ENCODE measurements around the gene MAN2A1.
"Not testable (repeated sequence)": the region's sequence is repeated elsewhere in the genome, so short reads cannot be mapped to it uniquely, and the experiment has no call there.

MAN2A1 gene

DNA sequence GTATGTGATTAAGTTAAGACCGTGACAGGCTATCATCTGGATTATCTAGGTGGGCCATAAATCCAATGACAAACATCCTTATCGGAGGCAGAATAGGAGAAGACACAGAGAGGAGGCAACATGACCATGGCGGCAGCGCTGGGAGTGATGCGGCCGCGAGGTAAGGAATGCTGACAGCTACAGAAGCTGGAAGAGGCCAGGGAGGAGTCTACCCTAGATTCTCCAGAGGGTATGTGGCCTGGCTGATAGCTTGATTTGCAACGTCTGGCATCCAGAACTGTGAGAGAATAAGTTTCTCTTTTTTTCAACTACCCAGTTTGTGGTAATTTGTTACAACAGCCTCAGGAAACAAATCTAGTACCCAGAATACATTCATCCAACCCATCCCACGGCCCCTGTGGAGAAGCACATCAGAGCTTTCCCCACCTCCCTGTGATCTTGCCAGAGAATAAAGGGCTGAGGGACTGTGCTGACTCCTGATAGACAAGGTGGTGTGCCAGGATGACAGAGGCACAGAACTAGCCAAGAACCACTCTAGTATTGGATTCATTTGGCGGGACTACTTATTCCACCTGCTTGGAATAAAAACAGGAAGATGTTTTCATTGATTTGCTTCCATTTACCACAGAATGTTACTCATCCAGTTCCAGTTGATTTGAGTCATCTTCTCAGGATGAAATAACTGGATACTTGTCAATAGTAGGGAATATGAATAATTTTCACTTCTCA, 187.4 kb downstream of the MAN2A1 start:
- no peak for DNase-seq

DNA sequence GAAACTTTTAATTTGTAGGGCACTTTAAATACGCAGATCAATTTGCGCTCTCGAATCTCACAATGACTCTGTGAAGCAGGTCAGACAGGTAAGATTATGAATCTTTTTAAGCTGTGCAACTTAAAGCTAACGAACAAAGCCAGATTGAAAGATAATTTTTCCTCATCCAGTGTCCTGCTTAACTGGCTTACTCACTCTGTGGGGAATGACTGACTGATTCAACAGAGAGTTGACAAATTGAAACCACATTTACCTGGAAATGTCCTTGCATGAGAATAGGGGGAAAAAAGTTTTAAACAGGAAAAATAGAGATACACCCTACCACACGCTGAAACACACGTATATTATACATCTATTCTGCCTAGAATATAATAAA, 187.9 kb downstream of the MAN2A1 start:
- DNase-seq = no peak

DNA sequence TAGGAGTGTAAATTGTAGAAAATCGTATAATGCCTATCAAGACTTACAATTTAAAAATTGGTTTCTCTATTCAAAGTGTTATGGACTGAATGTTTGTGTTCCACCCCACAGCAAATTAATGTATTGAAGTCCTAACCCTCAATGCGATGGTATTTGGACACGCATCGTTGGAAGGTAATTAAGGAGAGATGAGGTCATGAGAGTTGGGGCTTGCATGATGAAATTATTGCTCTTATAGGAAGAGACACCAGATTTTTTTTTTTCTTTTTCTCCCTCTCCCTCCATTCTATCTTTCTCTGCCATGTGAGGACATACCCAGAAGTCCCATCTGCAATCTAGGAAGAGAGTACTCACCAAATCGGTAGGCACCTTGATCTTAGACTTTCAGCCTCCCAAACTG, 189.2 kb downstream of the MAN2A1 start:
- no peak for DNase-seq

DNA sequence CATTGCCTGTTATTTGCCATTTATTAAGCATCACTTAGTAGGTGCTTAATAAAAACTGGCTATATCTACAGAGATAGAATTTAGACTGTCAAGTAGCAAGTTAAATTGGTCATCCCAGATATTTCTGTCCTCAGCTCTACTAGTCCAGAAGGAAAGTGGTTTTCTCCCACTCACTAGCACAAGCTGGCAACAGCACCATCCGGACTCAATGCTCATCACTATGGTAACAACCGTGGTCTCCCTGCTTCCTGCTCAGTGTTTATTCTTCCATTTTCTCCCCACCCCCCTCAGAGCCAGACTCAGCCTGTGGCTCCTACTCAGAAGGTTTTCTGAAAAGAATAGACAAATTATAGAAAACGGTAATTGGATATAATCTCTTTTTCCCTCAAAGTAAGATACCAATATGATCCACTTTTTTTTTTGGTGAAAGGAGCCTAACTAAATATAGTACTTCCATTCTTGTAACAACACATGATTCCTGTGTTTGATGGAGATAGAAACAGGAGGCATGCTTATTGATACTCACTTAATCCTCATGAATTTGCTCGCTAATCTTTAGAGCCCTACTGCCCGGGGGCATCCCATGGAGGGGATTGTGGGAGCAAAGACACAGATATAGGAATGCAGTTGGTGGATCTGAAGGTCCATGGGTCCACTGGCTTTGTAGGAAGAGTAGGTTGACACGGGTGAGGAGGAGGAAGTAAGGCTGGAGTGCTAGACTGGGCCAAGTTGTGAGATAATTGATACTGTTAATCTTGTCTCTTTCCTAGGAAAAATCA, 191.4 kb downstream of the MAN2A1 start:
- DNase-seq = no peak

DNA sequence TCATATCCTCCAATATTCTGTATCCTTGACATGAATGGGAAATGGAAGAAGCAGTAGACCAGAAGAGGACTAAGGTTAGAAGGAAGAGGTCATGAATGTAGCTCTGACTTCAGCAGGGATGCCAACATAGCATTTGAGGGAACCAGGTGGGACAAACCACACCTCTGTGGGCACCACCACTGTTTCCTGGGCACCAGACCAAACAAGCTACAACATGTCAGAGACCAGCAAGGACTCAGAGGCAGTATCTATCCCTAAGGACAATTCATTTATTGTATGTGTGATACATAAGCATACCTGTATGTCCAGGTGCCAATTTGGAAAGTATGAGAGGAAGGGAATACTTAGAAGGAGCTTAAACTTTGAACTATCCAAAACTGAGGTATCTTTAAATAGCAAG, 192.8 kb downstream of the MAN2A1 start:
- DNase-seq = no peak

DNA sequence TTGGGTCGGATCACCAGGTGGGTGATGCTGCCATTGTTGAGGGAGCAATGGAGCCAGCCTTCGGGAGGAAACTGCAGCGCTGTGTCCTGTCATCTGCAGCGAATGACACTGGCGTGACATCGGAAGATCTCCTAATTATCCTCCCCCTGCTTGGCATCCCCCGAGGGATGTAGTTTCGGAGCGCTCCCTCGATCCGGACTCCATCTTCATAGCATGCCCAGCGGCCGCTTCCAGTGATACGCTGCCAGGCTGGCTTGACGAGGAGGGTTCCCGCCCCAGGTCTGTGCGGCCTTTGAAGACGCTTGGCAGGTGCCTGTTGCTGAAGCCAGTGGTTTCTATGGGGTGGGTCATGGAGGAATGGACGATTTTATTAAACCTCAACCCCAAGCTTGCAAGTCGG, 194.9 kb downstream of the MAN2A1 start:
- DNase-seq = no peak

DNA sequence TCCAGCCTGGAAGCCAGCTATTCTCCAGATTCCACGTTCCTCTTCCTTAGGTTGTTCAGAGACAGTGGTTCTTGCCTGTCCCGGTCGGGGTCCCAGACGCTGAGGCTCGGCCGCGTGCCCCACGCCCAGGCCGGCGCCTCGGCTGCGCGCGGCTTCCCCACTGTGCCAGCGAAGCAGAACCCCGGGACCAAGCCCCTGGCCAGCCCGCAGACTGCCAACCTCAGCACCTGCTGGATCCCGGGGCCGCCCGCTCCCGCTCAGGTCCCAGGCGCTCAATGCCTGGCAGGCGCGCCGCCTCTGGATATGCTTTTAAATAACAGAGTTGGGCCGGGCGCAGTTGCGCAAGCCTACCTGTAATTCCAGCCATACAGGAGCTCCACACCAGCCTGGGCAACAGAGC, 195.5 kb downstream of the MAN2A1 start:
- DNase-seq = no peak

DNA sequence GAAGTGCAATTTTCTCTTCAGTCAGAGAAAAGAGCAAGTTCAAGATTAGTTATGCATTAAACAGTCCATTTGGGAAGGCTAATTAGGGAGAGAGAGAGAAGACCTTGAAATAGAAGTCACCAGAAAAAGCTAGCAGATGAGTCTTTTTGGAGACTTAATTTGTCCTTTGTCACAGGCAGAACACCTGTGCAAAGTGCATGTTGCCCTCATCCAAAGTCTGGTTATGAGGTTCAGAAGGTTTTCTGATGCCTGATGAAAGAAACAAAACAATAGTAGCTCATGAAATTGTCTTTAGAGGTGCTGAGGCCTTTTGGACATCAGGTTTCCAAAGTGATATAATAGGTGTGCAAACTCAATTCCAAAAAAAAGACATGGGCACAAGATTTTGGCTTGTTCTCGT, 199.3 kb downstream of the MAN2A1 start:
- DNase-seq = no peak

DNA sequence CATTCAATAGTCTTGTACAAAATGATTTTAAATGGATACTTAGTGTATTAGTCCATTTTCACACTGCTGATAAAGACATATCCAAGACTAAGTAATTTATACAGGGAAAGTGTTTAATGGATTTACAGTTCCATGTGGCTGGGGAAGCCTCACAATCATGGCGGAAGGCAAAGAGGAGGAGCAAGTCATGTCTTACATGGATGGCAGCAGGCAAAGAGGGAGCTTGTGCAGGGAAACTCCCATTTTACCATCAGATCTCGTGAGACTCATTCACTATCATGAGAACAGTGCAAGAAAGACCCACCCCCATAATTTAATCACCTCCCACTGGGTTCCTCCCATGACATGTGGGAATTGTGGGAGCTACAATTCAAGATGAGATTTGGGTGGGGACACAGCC, 203.5 kb downstream of the MAN2A1 start:
- not testable (repeated sequence) for DNase-seq

DNA sequence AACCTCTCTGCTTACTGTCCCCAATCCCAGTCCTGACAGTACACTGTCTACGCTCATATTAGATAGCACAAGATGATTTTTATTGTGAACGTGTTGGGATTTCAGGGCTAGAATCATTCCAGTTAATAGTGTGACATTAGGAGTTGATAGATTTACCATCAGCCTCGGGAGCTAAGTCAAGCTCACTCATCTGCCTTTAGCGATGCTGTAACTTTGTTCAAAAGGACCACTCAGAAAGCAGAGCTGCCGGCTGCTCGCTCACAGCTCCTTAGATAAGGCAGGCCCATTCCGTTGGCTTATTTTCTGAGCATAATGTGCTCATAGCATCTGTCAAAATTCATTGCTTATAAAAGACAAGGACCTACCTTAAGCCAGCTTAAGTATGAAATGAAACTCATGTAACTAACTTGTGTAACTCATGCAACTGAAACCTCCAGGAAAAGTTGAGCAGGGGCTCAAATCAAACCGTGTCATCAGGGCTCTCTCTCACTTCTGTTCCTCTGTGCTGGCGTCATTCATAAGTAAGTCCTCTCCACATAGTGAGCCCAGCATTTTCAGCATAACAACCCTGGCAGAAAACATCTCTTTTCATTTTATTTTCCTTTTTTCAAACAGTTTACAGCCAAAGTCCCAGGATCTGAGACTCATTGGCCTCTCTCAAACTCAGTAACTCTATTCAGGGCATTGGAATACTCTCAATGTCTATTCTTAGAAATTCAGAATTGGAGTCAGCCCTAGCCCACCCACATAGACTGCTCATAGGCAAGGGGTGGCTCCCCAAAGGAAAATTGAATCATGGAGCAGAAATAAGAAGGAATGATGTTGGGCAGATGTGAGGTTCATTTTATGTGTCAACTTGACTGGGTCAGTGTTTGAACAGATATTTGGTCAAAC, 208.8 kb downstream of the MAN2A1 start:
- no peak for DNase-seq

DNA sequence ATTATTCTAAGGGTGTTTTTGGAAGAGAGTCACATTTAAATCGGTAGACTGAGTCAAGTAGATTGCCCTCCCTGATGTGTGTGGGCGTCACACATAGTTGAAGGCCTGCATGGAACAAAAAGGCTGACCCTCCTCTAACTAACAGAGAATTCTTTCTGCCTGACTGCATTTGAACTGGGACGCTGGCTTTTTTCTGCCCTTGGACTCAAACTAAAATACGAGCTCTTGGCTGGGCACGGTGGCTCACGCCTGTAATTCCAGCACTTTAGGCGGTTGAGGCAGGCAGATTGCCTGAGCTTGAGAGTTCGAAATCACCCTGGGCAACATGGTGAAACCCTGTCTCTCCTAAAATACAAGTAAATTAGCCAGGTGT, 209.4 kb downstream of the MAN2A1 start:
- DNase-seq = no peak

DNA sequence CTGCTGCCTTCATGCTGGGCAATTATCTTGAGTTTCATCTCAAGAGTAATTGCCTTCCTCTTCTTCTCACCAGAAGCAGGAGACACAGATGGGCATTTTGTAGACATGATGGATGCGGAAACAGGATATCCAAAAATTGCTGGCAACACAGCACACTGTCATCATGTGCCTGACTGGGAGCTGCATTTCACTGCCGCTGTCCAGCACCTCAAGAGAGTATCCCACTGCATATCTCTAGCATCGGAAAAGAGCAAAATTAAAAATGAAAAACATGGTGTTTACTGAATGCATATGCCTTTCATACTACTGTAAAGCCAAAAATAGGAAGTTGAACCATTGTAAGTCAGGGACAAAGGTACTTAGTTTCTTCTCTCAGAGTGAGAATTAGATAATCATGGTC, 210.7 kb downstream of the MAN2A1 start:
- DNase-seq = no peak

DNA sequence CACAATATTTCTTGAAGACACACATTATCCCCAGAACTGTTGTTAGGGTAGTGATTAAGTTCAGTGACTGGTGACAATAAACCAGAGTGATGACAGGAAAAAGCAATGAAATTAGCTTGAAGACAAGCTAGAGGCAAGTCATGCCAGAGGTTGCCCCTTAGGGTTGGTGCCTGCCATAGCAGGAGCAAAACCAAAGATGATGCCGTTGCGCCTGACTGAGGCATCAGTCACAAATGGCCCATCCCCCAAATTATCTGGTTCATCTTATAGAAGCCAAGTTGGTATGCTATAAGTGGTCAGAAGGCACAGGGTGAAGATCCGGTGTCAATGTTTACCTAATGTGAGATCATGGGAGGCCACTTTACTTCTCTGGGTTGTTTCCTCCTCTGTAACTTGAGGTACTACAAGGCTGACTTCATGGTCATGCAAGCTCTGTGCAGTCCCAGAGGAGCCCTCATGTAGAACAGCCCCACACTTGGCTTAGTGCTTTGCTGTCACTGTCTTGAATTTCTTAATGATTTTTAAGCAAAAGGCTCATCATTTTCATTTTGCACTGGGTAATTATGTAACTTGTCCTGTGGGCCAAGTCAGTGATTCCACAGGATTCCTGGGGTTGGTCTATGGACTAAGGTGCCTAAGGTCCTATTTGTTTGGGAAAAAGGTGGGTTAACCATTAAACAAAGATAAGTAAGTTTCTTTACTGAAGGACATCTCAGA, 211.3 kb downstream of the MAN2A1 start:
- DNase-seq = no peak

DNA sequence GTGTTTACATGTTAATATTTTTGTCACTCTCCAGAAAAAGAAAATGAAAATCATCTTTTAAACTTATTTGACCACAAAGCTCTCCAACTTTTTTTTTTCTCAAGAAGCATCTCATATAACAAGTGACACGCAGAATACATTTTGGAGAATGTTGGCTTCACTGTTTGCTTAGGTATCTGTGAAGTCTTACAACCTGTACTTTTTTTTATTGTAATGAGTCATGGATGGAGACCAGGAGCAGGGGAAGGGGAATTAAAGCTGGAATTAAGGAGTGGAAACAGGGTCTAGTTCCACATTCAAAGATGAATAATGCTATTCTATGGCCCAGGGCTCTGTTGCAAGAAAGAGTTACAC, 211.9 kb downstream of the MAN2A1 start:
- no peak for DNase-seq

DNA sequence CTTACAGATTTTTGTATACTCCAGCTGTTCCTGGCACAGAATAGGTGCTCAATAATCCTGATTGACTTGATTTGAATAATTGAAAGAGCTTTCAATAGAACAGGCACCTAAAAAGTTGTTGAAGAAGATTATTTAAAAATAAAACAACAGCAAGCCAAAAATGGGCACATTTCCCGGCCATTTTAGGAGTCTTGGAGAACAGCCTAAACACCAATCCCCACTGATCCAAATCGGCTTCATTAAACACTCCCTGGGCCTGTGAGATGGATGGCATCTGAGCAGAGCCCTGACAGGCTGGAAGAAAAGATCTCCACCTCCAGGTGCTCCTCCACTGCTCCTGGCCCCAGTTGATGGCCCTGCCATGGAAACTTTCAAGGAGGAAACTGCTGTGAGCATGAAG, 213.3 kb downstream of the MAN2A1 start:
- no peak for DNase-seq

DNA sequence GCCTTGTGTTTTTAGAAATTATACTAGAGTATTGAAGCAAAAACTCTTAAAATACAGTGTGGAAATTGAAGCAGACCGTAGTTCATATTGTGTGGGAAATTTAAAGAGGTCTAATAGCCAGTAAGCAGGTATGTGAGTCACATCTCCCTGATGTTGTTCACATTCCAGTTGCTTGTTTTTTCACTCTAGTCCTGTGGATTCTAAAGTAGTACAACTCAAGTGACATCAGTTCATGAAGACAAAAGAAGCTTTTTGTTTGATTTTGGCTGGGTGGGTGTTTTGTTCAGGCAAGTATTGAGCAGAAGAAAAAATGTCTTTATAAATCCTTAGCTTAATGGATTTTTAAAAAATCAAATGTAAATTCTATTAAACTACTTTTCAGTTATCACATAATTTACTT, 216.2 kb downstream of the MAN2A1 start:
- no peak for DNase-seq

DNA sequence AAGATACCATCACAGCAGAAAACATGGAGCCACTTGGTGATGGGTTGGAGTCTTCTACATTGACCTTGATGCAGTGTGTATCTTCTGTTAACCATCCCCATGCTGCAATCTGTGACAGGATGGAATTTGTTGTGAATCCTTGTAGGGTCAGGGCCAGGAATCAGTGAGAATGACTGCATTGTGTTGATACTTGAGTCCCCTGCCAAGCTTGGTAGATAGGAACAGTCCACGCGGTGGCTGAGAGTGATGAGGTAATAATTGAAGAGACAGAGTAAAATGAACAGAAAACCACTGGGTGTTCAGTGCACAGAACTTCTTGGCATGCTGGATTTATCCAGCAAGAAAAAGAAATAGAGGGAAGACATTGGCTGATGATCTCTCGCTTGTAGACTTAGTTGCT, 217.5 kb downstream of the MAN2A1 start:
- no peak for DNase-seq

DNA sequence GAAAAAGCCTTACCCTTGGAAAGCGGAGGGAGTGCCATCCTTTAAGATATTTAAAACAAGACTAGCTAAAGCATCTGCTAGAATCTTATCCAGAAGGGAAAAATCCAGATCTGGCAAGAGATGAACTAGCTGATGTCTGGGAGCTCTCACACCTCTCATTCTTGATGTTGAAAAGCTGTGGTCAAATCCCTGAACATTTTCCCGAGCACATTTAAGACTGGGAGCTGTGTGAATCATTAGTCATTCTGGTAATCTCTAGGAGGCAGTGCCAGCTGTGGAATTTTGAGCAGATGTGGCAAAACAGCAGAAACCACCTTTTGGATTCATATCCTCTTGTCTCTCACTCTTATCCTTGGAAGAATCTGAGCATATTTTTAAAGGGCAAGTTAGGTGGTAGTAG, 218.0 kb downstream of the MAN2A1 start:
- no peak for DNase-seq

DNA sequence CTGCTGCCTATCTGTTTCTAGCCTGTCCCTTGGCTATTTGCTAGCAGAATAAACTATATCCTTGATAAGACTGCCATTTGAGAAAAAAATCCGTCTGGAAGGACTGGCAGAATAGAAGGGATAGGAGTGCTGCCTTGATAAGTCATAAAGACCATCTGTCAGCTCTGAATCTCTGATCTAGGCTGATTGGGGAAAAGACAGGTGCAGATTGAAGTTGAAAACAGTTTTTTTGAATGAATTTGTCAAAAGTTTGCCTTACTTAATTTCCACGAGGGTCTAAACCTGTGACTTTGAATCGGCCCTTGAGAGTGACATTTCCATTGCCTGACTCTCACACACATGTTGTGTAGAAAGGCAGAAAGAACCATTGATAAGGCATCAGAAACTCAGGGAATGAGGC, 218.6 kb downstream of the MAN2A1 start:
- no peak for DNase-seq

DNA sequence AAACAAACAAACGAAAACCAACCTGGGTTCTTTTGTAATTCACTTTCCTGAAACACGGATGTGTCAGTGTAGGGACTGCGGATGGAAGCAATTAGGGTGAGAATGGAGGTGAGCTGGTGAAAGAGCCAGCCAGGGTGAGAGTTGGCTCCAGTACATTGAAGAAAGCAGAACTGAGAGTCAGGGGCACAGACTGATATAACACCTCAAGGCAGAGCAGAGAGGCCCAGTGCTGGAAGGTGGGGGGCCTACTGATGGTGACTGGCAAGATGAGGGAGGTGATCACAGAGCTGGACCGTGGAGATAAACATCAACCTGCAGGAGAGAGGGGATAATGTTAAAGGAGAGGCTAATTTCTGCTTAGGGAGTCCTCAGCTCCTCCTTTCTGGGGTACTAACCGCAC, 221.1 kb downstream of the MAN2A1 start:
- DNase-seq = no peak

DNA sequence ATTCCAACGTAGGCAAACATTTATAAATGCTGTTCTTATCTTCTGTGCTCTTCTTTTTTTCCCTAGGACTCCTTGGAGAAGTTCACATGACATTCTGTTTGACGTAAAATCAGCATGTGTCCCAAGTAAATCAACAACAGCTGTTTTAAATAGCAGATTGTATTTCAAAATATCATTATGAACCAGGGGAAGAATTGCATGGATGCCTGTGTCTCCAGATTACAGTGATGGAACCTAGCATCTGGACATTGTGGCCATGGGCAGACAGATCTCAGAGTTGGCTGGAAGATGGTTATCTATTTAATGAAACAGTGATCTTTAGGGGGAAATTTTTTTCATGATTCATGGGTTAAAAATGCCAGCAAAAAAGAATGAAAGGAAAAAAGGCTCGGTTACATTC, 222.0 kb downstream of the MAN2A1 start:
- DNase-seq = no peak

DNA sequence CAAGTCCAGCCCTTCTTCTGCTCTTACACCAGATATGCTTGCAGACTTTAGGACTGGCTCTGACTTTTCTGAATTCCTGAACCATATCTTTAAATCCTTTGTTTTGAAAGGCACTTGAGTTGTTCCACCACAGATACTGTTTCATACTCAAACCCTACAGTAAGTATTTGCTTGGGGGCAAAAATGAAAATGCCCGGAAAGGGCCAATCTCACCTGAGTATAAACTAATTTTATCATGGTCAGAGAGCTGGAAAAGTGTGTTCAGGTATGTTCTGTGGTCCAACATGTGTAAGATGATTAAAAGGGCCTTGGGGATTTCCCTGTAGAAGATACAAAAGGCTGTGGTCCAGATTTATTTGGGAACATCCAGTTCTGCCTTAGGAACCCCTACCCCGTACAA, 225.2 kb downstream of the MAN2A1 start:
- DNase-seq = no peak

DNA sequence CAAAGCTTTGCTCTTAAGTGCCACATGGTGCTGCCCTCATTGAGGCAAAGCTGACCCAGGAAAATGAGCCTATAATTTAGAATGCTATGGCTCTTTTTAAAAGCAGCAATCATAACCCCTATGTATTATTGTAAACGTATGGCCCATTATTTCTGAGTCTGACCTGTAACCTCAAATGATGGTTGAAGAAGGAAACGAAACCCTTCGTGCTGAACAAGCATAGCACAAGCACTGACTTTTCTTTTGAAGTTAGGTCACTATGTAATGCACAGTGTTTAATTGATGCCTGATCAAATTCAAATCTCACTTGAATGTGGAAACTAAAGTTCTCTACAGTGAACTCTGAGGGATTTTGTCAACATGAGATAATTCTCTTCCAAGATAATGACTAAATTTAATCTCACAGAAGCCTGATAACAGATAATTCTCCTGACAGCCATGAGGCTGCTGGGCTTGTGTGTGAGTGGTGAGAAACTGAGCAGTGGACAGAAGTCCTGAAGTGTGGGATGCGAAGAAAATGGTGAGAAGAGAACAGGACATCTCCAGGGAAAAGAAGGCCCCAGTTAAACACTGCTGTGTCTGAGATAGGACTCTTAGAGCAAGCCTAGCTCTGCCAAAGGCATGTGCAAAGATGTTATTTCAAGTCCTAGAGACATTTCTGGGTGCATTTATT, 226.9 kb downstream of the MAN2A1 start:
- no peak for DNase-seq

All from NCI-H1048 (cell line).